Esophagus muscularis mucosa (tissue), 4 donors: ENCODE measurements around the gene ZNF268.

ENCODE experiments used
- CTCF ChIP-seq, 3 experiments: fragments of 200-600 bp in 2 of 3; fragments of 450-650 bp in 1 of 3; sonication (generic) in 2 of 3; IDR thresholded peaks; one replicate each; pipeline ENCODE4 v1.5.1; 2017 to 2019; ENCODE audit warnings: antibody characterized with exemption in 3 of 3, mild to moderate bottlenecking in 2 of 3, moderate library complexity in 1 of 3
- EP300 ChIP-seq: sonication (generic); formaldehyde crosslinking; IDR thresholded peaks from one replicate; pipeline ENCODE4 v1.6.1; 2017; ENCODE audit warnings: antibody characterized with exemption
- POLR2A ChIP-seq: fragments of 450-650 bp; IDR thresholded peaks from one replicate; pipeline ENCODE4 v1.6.1; 2017; ENCODE audit warnings: antibody characterized with exemption, moderate library complexity, mild to moderate bottlenecking, low read depth

- no peak for TF ChIP-seq CTCF (IDR thresholded peaks at IDR 0.05)
- TF ChIP-seq EP300, result no peak
- TF ChIP-seq POLR2A, result no peak
These were observed 39.9 kb downstream of the ZNF268 start for GRCh38 chr12:133221241-133221640.
